ENCODE results near the gene COQ8A.

- TF ChIP-seq CTCF (IDR thresholded peaks at IDR 0.05; ENCODE audit: low read depth, low read length, poor library complexity, severe bottlenecking) (no peak), EZH2phosphoT487 (IDR thresholded peaks at IDR 0.05; ENCODE audit: borderline replicate concordance, low read length) (no peak)
Observed at GRCh38 chr1:226940806-226941067, 643 bp downstream of the COQ8A start.

All from DOHH2 (cell line).